HL-60 (cell line): ENCODE results near the gene STARD7.

Experiments used
- CTCF ChIP-seq: IDR thresholded peaks from one replicate; pipeline ENCODE4 v1.5.1; 2011; ENCODE audit warnings: low read length, control low read depth, inconsistent platforms; ENCODE audit not compliant: insufficient read depth
- GABPA ChIP-seq: IDR thresholded peaks from 2 replicates; pipeline ENCODE4 v1.6.1; 2012; ENCODE audit warnings: low read depth

- TF ChIP-seq CTCF (no peak), GABPA (no peak)
Observed at GRCh38 chr2:96145848-96146152, 62.8 kb downstream of the STARD7 start.
